ENCODE data around the gene RIPK3.

DNA sequence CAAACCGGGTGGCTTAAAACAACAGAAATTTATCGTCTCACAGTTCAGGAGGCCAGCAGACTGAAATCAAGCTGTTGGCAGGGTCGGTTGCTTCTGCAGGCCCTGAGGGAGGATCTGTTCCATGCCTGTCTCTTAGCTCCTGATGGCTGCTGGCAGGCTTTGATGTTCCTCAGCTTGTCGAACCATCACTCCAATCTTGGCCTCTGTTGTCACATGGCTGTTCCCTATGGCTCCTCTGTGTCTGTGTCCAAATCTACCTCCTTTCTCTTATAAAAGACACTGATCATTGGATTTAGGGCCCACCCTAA, 42.2 kb upstream of the RIPK3 start:
- TF ChIP-seq CTCF (IDR thresholded peaks at IDR 0.05) = no peak
- TF ChIP-seq POLR2A (IDR thresholded peaks at IDR 0.05) = no peak
